K562 (cell line): Measurements from ENCODE around the gene ERBB3. TPM values are rescaled to one million over a fixed set of nuclear protein-coding genes. Genes with fewer than 3 reads are reported as not detected.

Source experiments
- BCLAF1 ChIP-seq, 2 experiments: fragments of 450-650 bp in 1 of 2; IDR thresholded peaks; 2 replicates each; pipeline ENCODE4 v1.6.1; 2011 to 2017; ENCODE audit warnings: low read depth in 2 of 2, antibody characterized with exemption in 1 of 2, borderline replicate concordance in 1 of 2, low read length in 1 of 2, mild to moderate bottlenecking in 1 of 2, mixed read lengths in 1 of 2; ENCODE audit not compliant: control insufficient read depth in 1 of 2
- CC2D1A ChIP-seq: fragments of 450-650 bp; IDR thresholded peaks from 2 replicates; pipeline ENCODE4 v1.6.1; 2017; ENCODE audit warnings: mild to moderate bottlenecking
- CREB1 ChIP-seq, 2 experiments: sonication (generic) in 1 of 2; formaldehyde crosslinking in 1 of 2; IDR thresholded peaks; 2 replicates each; pipeline versions ENCODE4 v1.6.1 to v1.8.0; 2012 to 2022; ENCODE audit warnings: inconsistent platforms in 1 of 2, mild to moderate bottlenecking in 1 of 2, missing genetic modification reagents in 1 of 2, moderate library complexity in 1 of 2
- FOXP1 ChIP-seq: sonication (generic); formaldehyde crosslinking; IDR thresholded peaks from 2 replicates; pipeline ENCODE4 v1.8.0; 2022; ENCODE audit warnings: mild to moderate bottlenecking, missing genetic modification reagents
- HDAC6 ChIP-seq: IDR thresholded peaks from 2 replicates; pipeline ENCODE4 v1.6.1; 2012; ENCODE audit warnings: low read depth, mild to moderate bottlenecking, control low read depth, inconsistent platforms, low read length, moderate library complexity
- KAT2B ChIP-seq: IDR thresholded peaks from one replicate; pipeline ENCODE4 v1.6.1; 2012; ENCODE audit warnings: low read depth, mild to moderate bottlenecking, control low read depth, inconsistent platforms, low read length, moderate library complexity
- NR2F6 ChIP-seq: fragments of 450-650 bp; formaldehyde crosslinking; IDR thresholded peaks from 2 replicates; pipeline ENCODE4 v1.4.0; 2020; ENCODE audit warnings: mild to moderate bottlenecking
- PCBP2 ChIP-seq: fragments of 200-400 bp; formaldehyde crosslinking; IDR thresholded peaks from 2 replicates; pipeline ENCODE4 v1.6.1; 2018; ENCODE audit warnings: low read length, low read depth, mild to moderate bottlenecking, moderate library complexity; ENCODE audit not compliant: poor library complexity, severe bottlenecking
- RAD21 ChIP-seq, 2 experiments: fragments of 250-450 bp in 1 of 2; fragments of 450-650 bp in 1 of 2; sonication (Bioruptor Pico) in 1 of 2; formaldehyde crosslinking in 1 of 2; IDR thresholded peaks in 1 of 2; conservative IDR thresholded peaks in 1 of 2; 2 replicates each; pipeline versions ENCODE4 v1.4.0 to v1.8.0; 2020 to 2022; ENCODE audit warnings: mild to moderate bottlenecking in 2 of 2, moderate library complexity in 1 of 2
- XRCC4 ChIP-seq: IDR thresholded peaks from one replicate; pipeline ENCODE4 v1.6.1; 2011; ENCODE audit not compliant: insufficient read depth, insufficient read length; ENCODE audit errors: extremely low read depth
- YBX1 ChIP-seq: fragments of 450-650 bp; IDR thresholded peaks from 2 replicates; pipeline ENCODE4 v1.7.1; 2016; ENCODE audit warnings: mild to moderate bottlenecking
- YY1 ChIP-seq, 3 experiments: IDR thresholded peaks; 2 replicates each; pipeline ENCODE4 v1.6.1; 2011; ENCODE audit warnings: low read length in 2 of 3, mild to moderate bottlenecking in 2 of 3, moderate library complexity in 2 of 3, borderline replicate concordance in 1 of 3, control low read depth in 1 of 3, low read depth in 1 of 3; ENCODE audit not compliant: insufficient read depth in 3 of 3, insufficient replicate concordance in 2 of 3, control insufficient read depth in 1 of 3, insufficient read length in 1 of 3; ENCODE audit errors: extremely low read depth in 1 of 3
- ZBTB7A ChIP-seq: IDR thresholded peaks from 2 replicates; pipeline ENCODE4 v1.6.1; 2011; ENCODE audit warnings: low read depth, mild to moderate bottlenecking, low read length, moderate library complexity, borderline replicate concordance; ENCODE audit not compliant: control insufficient read depth
- ZNF124 ChIP-seq: sonication (generic); formaldehyde crosslinking; IDR thresholded peaks from 2 replicates; pipeline ENCODE4 v1.8.1; 2022; ENCODE audit warnings: missing genetic modification reagents
- ZNF175 ChIP-seq: fragments of 200-800 bp; sonication (Bioruptor generic); IDR thresholded peaks from 2 replicates; pipeline ENCODE4 v1.6.1; 2016; ENCODE audit warnings: low read depth, mild to moderate bottlenecking, missing genetic modification characterization, missing compliant biosample characterization
- ZNF668 ChIP-seq: fragments of 250-450 bp; sonication (Bioruptor Pico); IDR thresholded peaks from 2 replicates; pipeline ENCODE4 v1.8.0; 2022; ENCODE audit warnings: mild to moderate bottlenecking, inconsistent platforms
- ZNF76 ChIP-seq: fragments of 250-450 bp; sonication (Bioruptor Pico); IDR thresholded peaks from 2 replicates; pipeline ENCODE4 v1.4.0; 2020; ENCODE audit warnings: mild to moderate bottlenecking, moderate library complexity, borderline replicate concordance
- polyA plus RNA-seq, 8 experiments: library from polyadenylated mRNA; depleted of rRNA in 4 of 8; stranded (reverse) in 5 of 8; unstranded in 3 of 8; fragments of >200 nt; fragmentation: Nextera tagmentation in 2 of 8; fragmentation: Illumina TruSeq in 1 of 8; extraction: Ambion mirVana in 2 of 8; extraction: Trizol in 1 of 8; gene quantifications; 2 replicates each; pipeline versions ENCODE4 v1.2.1 to v1.2.3, GENCODE V29; 2011 to 2014; ENCODE audit warnings: inconsistent platforms in 1 of 8, missing spikeins in 1 of 8
- total RNA-seq, 7 experiments: library from RNA; depleted of rRNA in 6 of 7; stranded (reverse); fragments of >200 nt in 6 of 7; fragmentation: Illumina TruSeq in 2 of 7; extraction: Trizol in 2 of 7; gene quantifications; 2 replicates each; pipeline versions ENCODE4 v1.2.1 to v1.2.3, GENCODE V29; 2011 to 2021; ENCODE audit warnings: low replicate concordance in 1 of 7
- TF ChIP-seq, protein P1 (sequence below), 2 experiments: IDR thresholded peaks in 1 of 2; conservative IDR thresholded peaks in 1 of 2; 2 replicates each; pipeline ENCODE4 v1.6.1; 2016; ENCODE audit warnings: low read depth in 2 of 2, mild to moderate bottlenecking in 1 of 2, missing compliant biosample characterization in 1 of 2, missing genetic modification characterization in 1 of 2, moderate library complexity in 1 of 2
- TF ChIP-seq, protein P2 (sequence below): sonication (generic); formaldehyde crosslinking; IDR thresholded peaks from 2 replicates; pipeline ENCODE4 v1.8.1; 2023; ENCODE audit warnings: mild to moderate bottlenecking, missing genetic modification reagents, moderate library complexity

Gene ERBB3
- total and polyA plus RNA-seq, 9 of the 15 experiments (the other 6 are each of a cell fraction or from before 2014, with no cell fraction given) = 1.5 to 5.4 (median 3.8) TPM

DNA sequence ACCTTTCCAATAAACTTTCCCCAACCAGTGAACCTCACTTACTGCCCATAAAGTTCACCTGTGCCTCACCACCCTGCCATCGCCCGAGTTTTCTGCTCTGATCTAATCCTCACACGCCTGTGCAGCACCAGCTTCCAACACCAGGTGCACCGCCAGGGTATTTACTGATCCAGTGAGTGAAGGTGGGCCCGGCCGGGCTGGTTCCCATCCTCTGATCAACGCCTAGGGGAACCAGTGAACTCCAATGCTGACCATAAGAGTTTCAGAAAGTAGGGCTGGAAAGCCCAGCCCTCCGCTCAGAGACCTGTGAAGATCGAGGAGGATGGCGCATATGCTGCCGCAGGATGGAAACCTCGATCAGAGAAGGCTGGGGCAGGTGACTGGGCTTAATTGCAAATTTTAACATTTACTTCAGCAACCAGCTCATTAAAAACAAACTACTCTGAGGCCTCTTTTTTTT is 71.7 kb downstream of the ERBB3 start (continued):
- peak; percentile 32; the same call in 1 of the 2 replicates for TF ChIP-seq ZBTB7A
- 0 out of 4 replicates have a peak, but pooled peaks of 1 of the 2 experiments have one; percentile 8 for TF ChIP-seq RAD21 (CRISPR knock-in tag; conservative IDR thresholded peaks at IDR 0.05 in 1 of 2, IDR thresholded peaks at IDR 0.05 in 1 of 2)
- no peak for TF ChIP-seq PCBP2
- TF ChIP-seq CREB1 (IDR thresholded peaks at IDR 0.05) = no peak
- TF ChIP-seq CREB1 (CRISPR knock-in tag; IDR thresholded peaks at IDR 0.05) = no peak
- 0 out of 2 replicates have a peak, but pooled peaks have one; percentile 36 for TF ChIP-seq ZNF175
- no peak for TF ChIP-seq BCLAF1 (IDR thresholded peaks at IDR 0.05; ENCODE audit: borderline replicate concordance in 1 of 2, control insufficient read depth in 1 of 2, low read depth in 2 of 2, low read length in 1 of 2)
- TF ChIP-seq ZNF668 (CRISPR knock-in tag) = no peak
- TF ChIP-seq, protein P1, sequence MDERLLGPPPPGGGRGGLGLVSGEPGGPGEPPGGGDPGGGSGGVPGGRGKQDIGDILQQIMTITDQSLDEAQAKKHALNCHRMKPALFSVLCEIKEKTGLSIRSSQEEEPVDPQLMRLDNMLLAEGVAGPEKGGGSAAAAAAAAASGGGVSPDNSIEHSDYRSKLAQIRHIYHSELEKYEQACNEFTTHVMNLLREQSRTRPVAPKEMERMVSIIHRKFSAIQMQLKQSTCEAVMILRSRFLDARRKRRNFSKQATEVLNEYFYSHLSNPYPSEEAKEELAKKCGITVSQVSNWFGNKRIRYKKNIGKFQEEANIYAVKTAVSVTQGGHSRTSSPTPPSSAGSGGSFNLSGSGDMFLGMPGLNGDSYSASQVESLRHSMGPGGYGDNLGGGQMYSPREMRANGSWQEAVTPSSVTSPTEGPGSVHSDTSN (CRISPR knock-in tag; IDR thresholded peaks at IDR 0.05; ENCODE audit: low read depth) = no peak
- TF ChIP-seq, protein P1 (tag; conservative IDR thresholded peaks at IDR 0.05; ENCODE audit: low read depth) = no peak; the same call in 1 of the 2 replicates
- TF ChIP-seq, protein P2, sequence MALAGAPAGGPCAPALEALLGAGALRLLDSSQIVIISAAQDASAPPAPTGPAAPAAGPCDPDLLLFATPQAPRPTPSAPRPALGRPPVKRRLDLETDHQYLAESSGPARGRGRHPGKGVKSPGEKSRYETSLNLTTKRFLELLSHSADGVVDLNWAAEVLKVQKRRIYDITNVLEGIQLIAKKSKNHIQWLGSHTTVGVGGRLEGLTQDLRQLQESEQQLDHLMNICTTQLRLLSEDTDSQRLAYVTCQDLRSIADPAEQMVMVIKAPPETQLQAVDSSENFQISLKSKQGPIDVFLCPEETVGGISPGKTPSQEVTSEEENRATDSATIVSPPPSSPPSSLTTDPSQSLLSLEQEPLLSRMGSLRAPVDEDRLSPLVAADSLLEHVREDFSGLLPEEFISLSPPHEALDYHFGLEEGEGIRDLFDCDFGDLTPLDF (CRISPR knock-in tag) = no peak
- TF ChIP-seq ZNF124 (CRISPR knock-in tag) = no peak
- no peak for TF ChIP-seq ZNF76 (CRISPR knock-in tag)
- peak in 1 of 3 experiments; percentile 47 for TF ChIP-seq YY1 (IDR thresholded peaks at IDR 0.05; ENCODE audit: borderline replicate concordance in 1 of 3, control insufficient read depth in 1 of 3, extremely low read depth in 1 of 3, insufficient read depth in 3 of 3, insufficient read length in 1 of 3, insufficient replicate concordance in 2 of 3, low read depth in 1 of 3, low read length in 2 of 3)
- no peak for TF ChIP-seq CC2D1A
- TF ChIP-seq HDAC6 = no peak
- TF ChIP-seq KAT2B = no peak
- TF ChIP-seq YBX1 = no peak
- TF ChIP-seq XRCC4 = no peak
- TF ChIP-seq NR2F6 (CRISPR knock-in tag) = no peak
- TF ChIP-seq FOXP1 (CRISPR knock-in tag) = peak; percentile 74
